Upper lobe of left lung (tissue), 6 donors: ENCODE results near the gene CRLF2. TPM values are rescaled to one million over a fixed set of nuclear protein-coding genes. Genes with fewer than 3 reads are reported as not detected.
"Not testable (repeated sequence)": the region's sequence is repeated elsewhere in the genome, so short reads cannot be mapped to it uniquely, and the experiment has no call there.

ENCODE experiments used
- ATAC-seq, 2 donors: fragments of 200-7000 bp; cut with Tn5 transposase; one replicate each; pipeline ENCODE4 v1.9.1; 2022; ENCODE audit warnings: mild to moderate bottlenecking in 2 of 2, moderate library complexity in 2 of 2; ENCODE audit not compliant: low FRiP score in 2 of 2
- DNase-seq, 2 donors: peaks; one replicate each; pipeline ENCODE4 v3.0.0-alpha.2; 2019 to 2020
- H3K27ac ChIP-seq, 4 donors: fragments of 200-600 bp; sonication (generic); one replicate each; pipeline ENCODE4 v1.5.1; 2016 to 2019
- H3K27me3 ChIP-seq, 4 donors: fragments of 200-600 bp; sonication (generic); one replicate each; pipeline ENCODE4 v1.5.1; 2017 to 2019
- H3K36me3 ChIP-seq, 4 donors: fragments of 200-600 bp; sonication (generic); one replicate each; pipeline ENCODE4 v1.5.1; 2016 to 2019
- H3K4me1 ChIP-seq, 4 donors: fragments of 200-600 bp; sonication (generic); one replicate each; pipeline ENCODE4 v1.5.1; 2018 to 2019
- H3K4me3 ChIP-seq, 4 donors: fragments of 200-600 bp; sonication (generic); one replicate each; pipeline ENCODE4 v1.5.1; 2017 to 2019; ENCODE audit warnings: mild to moderate bottlenecking in 2 of 4, moderate library complexity in 1 of 4
- H3K9me3 ChIP-seq, 4 donors: fragments of 200-600 bp; sonication (generic); one replicate each; pipeline ENCODE4 v1.5.1; 2018 to 2019
- CTCF ChIP-seq, 6 experiments: fragments of 450-650 bp in 4 of 6; fragments of 200-600 bp in 2 of 6; sonication (generic) in 2 of 6; IDR thresholded peaks; one replicate each; pipeline ENCODE4 v1.5.1; 2016 to 2019; ENCODE audit warnings: antibody characterized with exemption in 6 of 6
- EP300 ChIP-seq, 4 donors: sonication (generic); formaldehyde crosslinking; IDR thresholded peaks; one replicate each; pipeline ENCODE4 v1.5.1; 2017; ENCODE audit warnings: antibody characterized with exemption in 4 of 4, control low read depth in 2 of 4
- POLR2A ChIP-seq, 4 donors: fragments of 450-650 bp; IDR thresholded peaks; one replicate each; pipeline ENCODE4 v1.5.1; 2016 to 2017; ENCODE audit warnings: antibody characterized with exemption in 4 of 4, mild to moderate bottlenecking in 2 of 4
- POLR2AphosphoS5 ChIP-seq, 2 donors: sonication (generic); formaldehyde crosslinking; IDR thresholded peaks; one replicate each; pipeline ENCODE4 v1.5.1; 2017; ENCODE audit warnings: antibody characterized with exemption in 2 of 2
- WGBS, 2 donors: methylation state at CpG; one replicate each; pipeline ENCODE4 v1.1.5; 2017 to 2018; 5-methylcytosine and 5-hydroxymethylcytosine counted together
- total RNA-seq, 6 donors: library from RNA; depleted of rRNA in 4 of 6; stranded (reverse); fragments of >200 nt in 4 of 6; gene quantifications; one replicate each; pipeline versions ENCODE4 v1.1.0 to v1.2.1, GENCODE V29; 2016 to 2021
- donor health status: DM: no; HTN: no; CAD: no; lungs with moderate emphysema.
- donor health status: DM: no; HTN: yes; CAD: no; lungs with severe emphysema.

CRLF2 gene
- total RNA-seq, 6 donors from 2014 or later = 0.44 to 1.6 (median 0.76) TPM; not detected in 2

GRCh38 chrX:1172496-1172895 lies 40.0 kb downstream of the CRLF2 start:
- TF ChIP-seq EP300 (IDR thresholded peaks at IDR 0.05) = no peak
- no peak for TF ChIP-seq POLR2A (IDR thresholded peaks at IDR 0.05)
- TF ChIP-seq CTCF (IDR thresholded peaks at IDR 0.05) = no peak
- TF ChIP-seq POLR2AphosphoS5 (IDR thresholded peaks at IDR 0.05) = no peak
- DNase-seq (no peak), ATAC-seq (no peak)
- H3K27me3 ChIP-seq = no peaks in the 10 kb centered on the region
- no peaks in the 10 kb centered on the region for H3K36me3 ChIP-seq
- 34 to 35% methylated on average over 13 of the region's 13 CpGs for WGBS, 2 donors
- H3K27ac ChIP-seq = no peak overlapping the region
- H3K4me1 ChIP-seq = no peaks in the 10 kb centered on the region
- H3K9me3 ChIP-seq = no peaks in the 10 kb centered on the region
- no peak overlapping the region for H3K4me3 ChIP-seq

GRCh38 chrX:1171915-1172314 lies 40.5 kb downstream of the CRLF2 start:
- not testable (repeated sequence) for H3K27ac ChIP-seq, H3K9me3 ChIP-seq, H3K27me3 ChIP-seq, H3K4me3 ChIP-seq, H3K36me3 ChIP-seq, H3K4me1 ChIP-seq, ATAC-seq, DNase-seq
- 79 to 88% methylated on average over 13 of the region's 13 CpGs for WGBS, 2 donors

- Histone ChIP-seq H3K4me3 (no peak overlapping the region), H3K4me1 (peaks cover 0 to 5% (median 0%) of the 10 kb centered on the region in 4 donors), H3K9me3 (no peaks in the 10 kb centered on the region), H3K27ac (no peak overlapping the region), H3K27me3 (no peaks in the 10 kb centered on the region), H3K36me3 (no peaks in the 10 kb centered on the region)
- DNase-seq (no peak), ATAC-seq (no peak)
- WGBS, 2 donors = 56 to 70% methylated on average over 8 to 11 of the region's 11 CpGs
- no peak for TF ChIP-seq EP300 (IDR thresholded peaks at IDR 0.05)
- no peak for TF ChIP-seq POLR2A (IDR thresholded peaks at IDR 0.05)
- TF ChIP-seq POLR2AphosphoS5 (IDR thresholded peaks at IDR 0.05) = no peak
- TF ChIP-seq CTCF (IDR thresholded peaks at IDR 0.05) = no peak
Measured at GRCh38 chrX:1170243-1170642, 42.2 kb downstream of the CRLF2 start.

GRCh38 chrX:1169189-1169588 lies 43.3 kb downstream of the CRLF2 start:
- WGBS, 2 donors = 40 to 57% methylated on average over 6 to 7 of the region's 7 CpGs
- DNase-seq (no peak), ATAC-seq (no peak)
- Histone ChIP-seq H3K36me3 (no peaks in the 10 kb centered on the region), H3K4me3 (no peak overlapping the region), H3K9me3 (no peaks in the 10 kb centered on the region), H3K27ac (no peak overlapping the region), H3K4me1 (peaks cover 0 to 5% (median 0%) of the 10 kb centered on the region in 4 donors), H3K27me3 (peaks cover 0 to under 1% (median 0%) of the 10 kb centered on the region in 4 donors)
- TF ChIP-seq POLR2A (IDR thresholded peaks at IDR 0.05) (no peak), CTCF (IDR thresholded peaks at IDR 0.05) (no peak), EP300 (IDR thresholded peaks at IDR 0.05) (no peak), POLR2AphosphoS5 (IDR thresholded peaks at IDR 0.05) (no peak)

- ATAC-seq = no peak
- DNase-seq = no peak
- H3K27me3 ChIP-seq = peaks cover 0 to 2% (median 0%) of the 10 kb centered on the region in 4 donors
- H3K4me3 ChIP-seq = no peak overlapping the region
- H3K27ac ChIP-seq = no peak overlapping the region
- H3K9me3 ChIP-seq = no peaks in the 10 kb centered on the region
- TF ChIP-seq EP300 (IDR thresholded peaks at IDR 0.05) = no peak
- TF ChIP-seq POLR2A (IDR thresholded peaks at IDR 0.05) = no peak
- no peak for TF ChIP-seq CTCF (IDR thresholded peaks at IDR 0.05)
- TF ChIP-seq POLR2AphosphoS5 (IDR thresholded peaks at IDR 0.05) = no peak
- 90 to 95% methylated on average over 3 of the region's 3 CpGs for WGBS, 2 donors
- H3K36me3 ChIP-seq = no peaks in the 10 kb centered on the region
- H3K4me1 ChIP-seq = peaks cover 0 to 5% (median 0%) of the 10 kb centered on the region in 4 donors
Measured at GRCh38 chrX:1167918-1168481, 44.4 kb downstream of the CRLF2 start.
